NCI-H2107 treated with DMSO at 0.1 percent for 48 hours (cell line): Measurements from ENCODE around the gene PKNOX2.

Experiments
- DNase-seq: peaks from one replicate; lab custom pipeline; 2025; ENCODE audit not compliant: unreplicated experiment; lab: John Stamatoyannopoulos, UW

Gene PKNOX2

DNA sequence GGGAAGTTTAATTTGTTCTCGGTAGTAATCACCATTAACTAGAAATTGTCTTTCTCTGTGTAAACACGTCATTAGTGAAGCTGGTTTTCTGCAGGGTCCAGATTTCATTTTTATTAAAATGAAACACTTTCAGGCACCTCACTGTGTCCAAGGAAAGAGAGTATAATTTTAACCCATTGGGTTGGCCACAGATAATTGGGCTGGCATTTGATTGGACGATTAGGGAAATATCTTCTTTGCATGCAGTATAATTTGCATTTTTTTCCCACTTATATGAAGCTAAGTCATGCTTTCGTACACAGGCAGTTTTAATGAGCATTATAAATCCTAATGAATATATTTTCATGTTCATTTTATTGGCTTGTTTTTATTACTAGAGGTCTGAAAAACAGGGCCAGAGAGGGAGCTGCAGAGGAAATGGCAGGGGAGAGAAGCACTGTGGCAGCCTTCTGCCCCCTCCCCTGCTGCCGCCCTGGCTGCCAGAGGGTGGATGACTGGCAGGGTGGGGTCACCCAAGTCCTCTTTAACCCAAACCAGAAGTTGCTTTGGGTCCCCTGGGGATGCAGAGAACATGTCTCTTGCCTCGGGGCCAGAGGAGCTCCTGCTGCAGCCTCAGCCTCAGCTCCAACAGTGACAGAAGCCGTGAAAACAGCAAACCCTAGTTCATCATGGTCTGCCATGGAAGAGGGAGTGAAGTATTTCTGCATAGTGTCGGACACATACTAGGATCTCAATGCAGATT lies 93.9 kb downstream of the PKNOX2 start:
- DNase-seq: no peak

- DNase-seq: no peak
Measured at GRCh38 chr11:125261588-125261987, 97.0 kb downstream of the PKNOX2 start.

- no peak for DNase-seq
Measured at GRCh38 chr11:125262194-125262829, 97.8 kb downstream of the PKNOX2 start.

- no peak for DNase-seq
Measured at GRCh38 chr11:125262830-125263218, 98.3 kb downstream of the PKNOX2 start.

DNA sequence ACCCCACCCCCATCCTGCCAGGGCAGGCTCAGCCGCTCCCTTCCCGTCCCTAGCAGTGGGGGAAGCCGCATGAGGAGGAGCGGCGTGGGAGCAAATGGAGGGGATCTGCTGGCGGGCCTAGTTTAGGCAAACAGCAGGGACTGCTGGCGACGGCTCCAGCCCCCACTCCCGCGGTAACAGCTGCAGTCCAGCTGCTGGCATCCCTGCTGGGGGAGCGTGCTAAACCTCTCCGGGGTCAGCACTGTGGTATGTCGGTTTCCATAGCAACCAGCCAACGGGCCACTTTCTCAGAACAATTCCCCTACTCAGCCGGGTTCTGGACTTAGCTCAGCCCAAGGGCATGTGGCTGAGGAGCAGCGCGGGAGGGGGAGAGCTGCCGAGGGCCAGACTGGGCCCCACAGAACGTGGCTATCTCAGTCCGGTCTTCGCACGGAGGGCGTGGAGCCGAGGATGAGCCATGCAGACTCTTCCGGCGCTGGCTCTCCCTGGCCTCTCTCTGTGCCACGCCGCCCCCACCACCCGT lies 98.8 kb downstream of the PKNOX2 start:
- no peak for DNase-seq

DNA sequence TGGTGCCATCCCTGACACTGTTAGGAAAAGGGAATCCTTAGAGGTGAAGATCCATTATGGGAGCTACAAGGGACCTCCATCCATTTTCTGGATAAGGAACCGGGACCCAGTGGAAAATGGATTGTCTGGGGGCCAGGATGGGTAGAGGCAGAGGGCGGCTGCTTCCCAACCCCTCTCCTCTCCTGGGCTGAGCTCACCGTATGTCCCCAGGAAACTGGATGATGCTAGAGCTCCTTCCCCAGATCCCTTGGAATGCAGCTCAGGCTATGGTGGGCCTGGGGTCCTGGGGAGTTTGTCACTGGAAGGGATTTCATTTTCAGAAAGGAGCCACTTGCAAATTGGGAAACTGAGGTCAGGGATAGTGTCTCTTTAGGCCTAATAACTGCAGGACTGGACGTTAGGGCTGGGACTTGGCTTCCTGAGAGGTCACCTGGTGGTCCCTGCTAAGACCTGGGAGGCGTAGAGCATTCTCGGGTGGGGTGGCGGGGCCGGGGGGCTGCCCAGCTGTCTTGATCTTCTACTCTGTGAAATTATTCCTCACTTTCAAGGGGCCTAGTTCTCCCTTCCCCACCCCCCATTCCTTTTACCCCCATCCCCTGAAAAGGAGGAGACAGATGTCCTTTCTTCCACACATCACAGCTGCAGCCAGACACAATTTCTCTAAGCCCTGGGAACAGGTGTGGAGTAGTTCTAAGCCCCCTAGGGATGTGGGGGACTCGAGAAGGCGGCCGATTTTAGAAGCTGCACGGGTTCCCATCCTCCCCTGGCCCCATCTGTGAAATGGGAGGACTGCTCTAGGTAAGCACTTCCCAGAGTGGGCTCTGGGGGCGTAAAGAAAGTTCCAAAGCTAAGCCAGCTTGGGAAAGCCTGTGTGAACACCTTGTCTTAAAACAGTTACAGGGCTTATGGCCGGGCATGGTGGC lies 99.8 kb downstream of the PKNOX2 start:
- no peak for DNase-seq

DNA sequence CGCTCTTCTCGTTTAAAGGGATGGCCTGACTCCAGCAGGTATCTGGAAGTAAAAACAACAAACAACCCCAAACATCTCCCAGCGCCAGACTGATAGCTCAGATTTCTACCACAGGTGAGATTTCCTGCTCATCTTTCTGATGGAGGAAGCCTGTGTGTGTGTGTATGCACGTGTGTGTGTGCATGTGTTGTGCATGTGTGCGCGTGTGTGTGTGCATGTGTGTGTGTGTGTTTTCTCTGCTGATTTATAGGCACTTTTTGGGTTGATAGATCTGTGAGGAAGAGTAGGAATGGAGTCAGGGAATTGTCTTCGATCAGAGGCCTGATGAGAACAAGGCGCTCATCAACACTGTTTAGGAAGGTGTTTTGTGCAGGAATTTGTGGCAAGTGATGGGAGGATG lies 103.0 kb downstream of the PKNOX2 start:
- no peak for DNase-seq

DNA sequence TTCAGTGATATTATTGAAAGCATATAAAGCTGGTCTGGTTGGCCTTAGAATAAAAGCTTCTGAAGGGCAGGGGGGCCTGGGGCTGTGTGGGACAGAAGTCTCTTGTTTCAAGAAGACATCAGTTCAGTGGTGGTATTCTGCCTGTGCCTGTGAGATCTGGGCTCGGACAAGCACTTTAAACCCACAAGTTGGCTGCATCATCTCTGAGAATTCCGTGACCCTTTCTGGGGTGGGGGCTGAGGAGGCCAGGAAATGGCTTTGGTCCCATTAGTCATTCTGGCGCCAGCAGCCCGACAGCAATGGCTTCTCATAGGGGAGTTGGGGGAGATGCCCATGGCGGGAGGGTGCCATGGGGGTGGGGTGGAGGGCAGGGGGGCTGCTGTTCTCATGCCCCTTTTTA lies 104.1 kb downstream of the PKNOX2 start:
- DNase-seq: no peak

GRCh38 chr11:125270106-125270505 lies 105.6 kb downstream of the PKNOX2 start:
- no peak for DNase-seq

DNA sequence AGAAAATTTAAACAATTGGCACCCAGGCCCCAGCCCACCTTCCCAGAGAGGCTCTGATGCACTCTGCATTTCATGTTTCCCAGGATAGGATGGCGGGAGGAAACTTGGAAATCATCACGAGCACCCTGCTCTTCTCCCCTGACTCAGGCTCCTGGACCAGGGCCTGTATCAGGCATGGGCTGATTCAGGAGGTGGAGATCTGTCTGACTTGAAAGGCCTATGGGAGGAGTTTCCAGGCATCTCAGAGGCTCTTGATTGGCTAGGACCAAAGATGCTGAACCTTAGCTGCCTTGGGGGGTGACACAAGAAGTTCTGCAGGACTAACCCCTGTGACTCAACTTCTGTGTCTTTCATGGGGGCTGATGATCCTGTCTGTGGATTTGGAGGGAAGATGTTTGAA lies 106.2 kb downstream of the PKNOX2 start:
- no peak for DNase-seq

- no peak for DNase-seq
Measured at GRCh38 chr11:125271483-125272091, 107.0 kb downstream of the PKNOX2 start.

DNA sequence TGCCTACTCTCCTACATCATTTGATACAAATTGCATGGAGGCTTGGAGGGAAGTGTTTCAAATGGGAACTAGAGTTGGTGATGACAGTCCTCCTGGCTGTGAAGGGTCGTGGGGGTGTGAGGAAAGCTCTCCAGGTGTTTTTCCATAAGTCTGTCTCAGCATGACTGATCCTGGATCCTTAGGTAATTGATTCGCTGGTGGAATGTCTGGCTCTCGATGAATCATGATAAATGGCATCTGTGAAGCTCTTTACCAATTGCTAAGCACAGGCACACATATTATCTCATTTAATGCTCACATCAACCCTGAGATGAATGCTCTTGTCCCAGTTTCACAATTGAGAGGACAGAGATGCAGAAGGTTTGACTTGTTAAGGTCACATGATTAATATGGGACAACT lies 107.5 kb downstream of the PKNOX2 start:
- DNase-seq: no peak

DNA sequence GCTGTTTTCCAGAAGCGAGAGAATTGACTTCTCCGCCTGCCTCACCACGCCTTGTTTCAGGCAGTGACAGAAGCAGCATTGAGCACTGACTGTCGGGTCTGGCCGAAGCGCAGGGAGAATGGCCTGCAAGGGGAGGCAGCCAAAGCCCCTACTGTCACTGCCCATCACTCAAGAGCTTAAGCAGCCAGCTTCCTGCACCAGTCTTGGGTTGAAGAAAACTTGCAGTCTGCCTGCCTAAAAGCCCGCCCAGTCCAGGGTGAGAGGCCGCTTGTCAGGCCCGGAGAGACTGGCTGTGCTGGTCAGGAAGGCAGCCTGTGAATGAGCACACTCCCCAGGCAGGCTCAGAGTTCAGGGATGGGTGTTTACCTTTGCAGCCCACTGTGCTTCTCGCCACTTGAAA lies 108.3 kb downstream of the PKNOX2 start:
- no peak for DNase-seq

DNA sequence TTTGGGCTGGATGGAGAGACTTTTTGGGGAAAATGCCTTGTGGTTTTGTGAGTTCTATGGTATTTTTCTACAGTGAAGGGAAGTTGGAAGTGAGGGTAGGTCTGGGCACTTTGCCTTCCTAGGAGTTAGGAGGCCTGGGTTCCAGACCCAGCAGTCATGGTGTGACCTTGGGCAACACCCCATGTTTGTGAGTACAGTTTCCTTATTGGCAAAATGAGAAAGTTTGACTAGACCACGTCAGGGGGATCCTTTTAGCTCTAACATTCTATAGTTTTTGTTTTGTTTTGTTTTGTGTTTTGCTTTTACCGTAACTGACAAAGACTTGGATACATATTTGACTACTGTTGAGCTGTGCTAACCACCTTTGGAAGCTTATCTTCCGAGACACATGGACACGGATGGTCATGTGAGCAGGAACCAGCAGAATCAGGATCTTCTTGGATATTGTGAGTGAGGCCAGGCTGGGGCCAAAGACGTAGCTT lies 109.0 kb downstream of the PKNOX2 start:
- no peak for DNase-seq

GRCh38 chr11:125274309-125274708 lies 109.8 kb downstream of the PKNOX2 start:
- DNase-seq: no peak

GRCh38 chr11:125274774-125275173 lies 110.2 kb downstream of the PKNOX2 start:
- no peak for DNase-seq

- no peak for DNase-seq
Measured at GRCh38 chr11:125275905-125276618, 111.5 kb downstream of the PKNOX2 start.

GRCh38 chr11:125276619-125276976 lies 112.0 kb downstream of the PKNOX2 start:
- no peak for DNase-seq

GRCh38 chr11:125279676-125280418 lies 115.3 kb downstream of the PKNOX2 start:
- no peak for DNase-seq

DNA sequence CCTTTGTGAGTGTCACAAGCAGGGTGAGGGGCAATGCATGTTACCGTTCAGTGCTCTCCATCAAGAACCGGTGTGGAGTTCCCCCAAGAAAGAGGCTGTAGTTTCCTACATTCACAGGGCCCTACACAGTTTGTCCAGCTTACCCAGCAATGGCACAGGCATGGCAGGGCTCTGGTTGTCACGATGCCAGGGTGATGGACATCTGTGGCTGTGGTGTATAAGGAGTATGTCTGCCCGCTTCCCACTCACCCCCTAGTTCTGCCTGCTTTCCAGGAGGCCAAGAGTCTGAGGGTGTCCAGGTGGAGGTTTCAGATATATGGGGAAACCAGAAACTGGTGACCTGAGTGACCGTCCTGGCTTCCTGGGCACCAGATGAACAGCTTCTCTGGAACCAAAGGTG lies 116.1 kb downstream of the PKNOX2 start:
- DNase-seq: no peak
